Femur (tissue), 1 donor: ENCODE measurements around the gene GOLGA8H.
"Not testable (repeated sequence)": the region's sequence is repeated elsewhere in the genome, so short reads cannot be mapped to it uniquely, and the experiment has no call there.

Source experiments
- DNase-seq: peaks from one replicate; pipeline ENCODE4 v3.0.0-alpha.2; 2017

Gene GOLGA8H, protein sequence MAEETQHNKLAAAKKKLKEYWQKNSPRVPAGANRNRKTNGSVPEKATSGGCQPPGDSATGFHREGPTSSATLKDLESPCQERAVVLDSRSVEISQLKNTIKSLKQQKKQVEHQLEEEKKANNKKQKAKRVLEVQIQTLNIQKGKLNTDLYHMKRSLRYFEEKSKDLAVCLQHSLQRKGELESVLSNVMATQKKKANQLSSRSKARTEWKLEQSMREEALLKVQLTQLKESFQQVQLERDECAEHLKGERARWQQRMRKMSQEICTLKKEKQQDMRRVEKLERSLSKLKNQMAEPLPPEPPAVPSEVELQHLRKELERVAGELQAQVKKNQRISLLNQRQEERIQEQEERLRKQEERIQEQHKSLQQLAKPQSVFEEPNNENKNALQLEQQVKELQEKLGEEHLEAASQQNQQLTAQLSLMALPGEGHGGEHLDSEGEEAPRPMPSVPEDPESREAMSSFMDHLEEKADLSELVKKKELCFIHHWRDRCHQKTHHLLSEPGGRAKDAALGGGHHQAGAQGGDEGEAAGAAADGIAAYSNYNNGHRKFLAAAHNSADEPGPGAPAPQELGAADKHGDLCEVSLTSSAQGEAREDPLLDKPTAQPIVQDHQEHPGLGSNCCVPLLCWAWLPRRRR

DNA sequence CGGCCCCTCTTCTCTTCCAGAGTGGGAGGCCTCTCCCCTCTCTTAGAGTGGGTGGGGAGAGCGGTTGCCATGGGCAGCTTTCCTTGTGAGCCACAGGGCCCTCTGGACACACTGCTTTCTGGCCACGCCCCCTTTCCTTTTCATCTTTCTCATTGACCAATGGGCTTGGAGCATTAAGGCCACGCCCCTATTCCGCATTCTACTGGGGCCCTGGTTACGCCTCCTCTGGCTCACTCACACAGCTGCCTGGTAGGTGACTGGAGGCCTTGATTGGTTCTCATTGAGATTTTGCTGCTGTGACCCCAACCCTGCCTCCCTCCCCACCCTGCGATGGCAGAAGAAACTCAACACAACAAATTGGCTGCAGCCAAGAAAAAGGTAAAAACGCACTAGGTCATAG, at the start of gene GOLGA8H:
TSS of gene GOLGA8H (plus strand) at position 233 of the 400 bp plus-strand sequence. CDS start at position 331, 98 bp downstream.
- DNase-seq = not testable (repeated sequence)

DNA sequence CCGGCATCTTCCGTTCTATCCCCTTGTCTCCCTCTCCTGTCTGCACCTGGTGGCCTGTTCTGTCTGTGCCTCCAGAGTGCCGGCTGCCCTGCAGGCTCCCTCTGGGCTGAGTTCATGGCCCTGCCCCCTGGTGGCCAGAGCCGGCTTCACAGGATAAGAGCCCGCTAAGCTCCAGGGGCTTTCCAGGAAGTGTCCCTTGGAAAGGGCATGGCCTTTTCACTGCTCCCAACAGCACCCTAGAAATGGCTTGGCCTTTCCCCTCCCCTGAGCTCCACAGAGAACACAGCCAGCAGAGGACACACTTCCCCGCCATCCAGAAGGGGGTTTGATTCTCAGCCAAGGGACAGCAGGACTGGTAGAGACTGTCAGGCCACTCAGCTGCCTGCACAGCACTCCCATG, 36.9 kb upstream of the GOLGA8H start:
- DNase-seq = peak; percentile 12

DNA sequence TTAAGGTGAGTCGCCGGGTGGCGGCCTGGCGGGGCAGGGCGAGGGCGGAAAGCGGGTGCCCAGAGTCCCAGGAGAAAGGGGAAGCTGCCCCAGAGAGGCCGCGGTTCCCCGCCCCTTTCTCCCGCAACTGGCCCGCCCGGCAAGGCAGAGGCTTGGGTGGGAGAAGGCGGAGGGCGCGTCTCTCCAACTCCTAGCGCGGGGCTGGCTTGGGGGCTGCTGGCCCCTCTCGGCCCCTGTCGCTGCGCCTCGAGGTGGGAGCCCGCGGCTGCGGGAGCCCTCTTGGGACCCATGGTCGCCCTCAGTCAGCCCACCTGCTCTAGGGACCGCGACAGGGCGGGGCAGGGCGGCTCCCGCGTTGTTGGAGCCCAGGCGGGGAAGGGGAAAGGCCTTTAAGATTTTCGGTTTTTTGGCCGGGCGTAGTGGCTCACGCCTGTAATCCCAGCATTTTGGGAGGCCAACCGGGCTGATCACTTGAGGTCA, 30.8 kb upstream of the GOLGA8H start:
- not testable (repeated sequence) for DNase-seq

DNA sequence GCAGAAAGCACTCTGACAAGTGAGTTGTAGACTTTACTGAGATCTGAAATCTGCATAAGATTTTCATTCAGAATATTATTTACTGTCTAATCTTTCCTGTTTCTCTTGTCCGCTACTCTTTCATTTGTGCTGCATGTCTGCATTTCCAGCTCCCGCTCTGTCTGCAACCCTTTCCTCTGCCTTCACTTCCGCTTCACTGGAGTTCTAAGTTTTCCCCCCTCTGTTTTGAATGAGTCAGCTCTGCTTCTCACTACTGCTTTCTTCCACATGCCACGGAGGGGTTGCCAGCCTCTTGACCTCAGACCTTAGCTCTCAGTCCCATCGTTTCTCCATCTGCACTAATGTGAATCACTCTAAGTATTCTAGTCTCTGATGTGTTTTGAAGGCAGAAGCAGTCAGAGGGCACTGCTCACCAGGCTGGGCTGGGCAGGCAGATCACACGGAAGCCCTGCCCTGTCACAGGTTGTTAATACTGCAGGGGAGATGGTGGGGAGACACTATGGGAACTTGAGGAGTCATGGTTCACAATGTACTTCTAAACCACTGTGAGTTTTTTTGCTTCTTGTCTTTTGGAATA, 24.3 kb upstream of the GOLGA8H start:
- DNase-seq = not testable (repeated sequence)

DNA sequence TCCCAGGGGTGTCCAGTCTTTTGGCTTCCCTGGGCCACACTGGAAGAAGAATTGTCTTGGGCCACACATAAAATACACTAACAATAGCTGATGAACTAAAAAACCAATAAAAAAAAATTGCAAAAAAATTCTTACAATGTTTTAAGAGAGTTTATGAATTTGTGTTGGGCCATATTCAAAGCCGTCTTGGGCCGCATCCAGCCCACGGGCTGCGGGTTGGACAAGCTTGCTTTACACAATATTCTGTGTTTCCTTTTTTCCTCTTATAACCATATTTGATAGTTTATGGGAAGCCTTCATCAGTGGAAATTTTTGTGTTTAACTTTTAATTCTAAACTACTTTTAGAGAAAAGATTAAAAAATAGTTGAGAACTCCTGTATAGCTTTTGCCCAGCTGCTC, 23.1 kb upstream of the GOLGA8H start:
- not testable (repeated sequence) for DNase-seq

DNA sequence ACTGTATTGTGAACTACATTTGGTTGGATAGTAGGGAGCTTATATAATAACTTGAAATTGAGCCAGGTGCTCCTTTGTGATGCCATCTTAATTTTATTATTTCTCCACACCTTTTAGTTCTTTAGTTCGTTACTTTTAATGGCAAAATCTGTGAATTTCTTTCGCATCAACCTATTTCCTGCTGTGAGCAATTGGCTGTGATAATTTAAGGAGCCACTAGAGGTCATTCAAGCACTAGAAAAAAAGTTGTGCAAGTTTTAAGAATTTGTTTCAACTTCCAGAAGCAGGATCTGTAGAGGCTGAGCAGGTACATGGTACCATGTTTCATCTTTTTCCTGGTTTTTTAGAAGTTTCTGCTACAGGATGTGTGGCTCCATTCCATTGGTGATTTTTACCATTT, 4.9 kb upstream of the GOLGA8H start:
- DNase-seq = not testable (repeated sequence)

DNA sequence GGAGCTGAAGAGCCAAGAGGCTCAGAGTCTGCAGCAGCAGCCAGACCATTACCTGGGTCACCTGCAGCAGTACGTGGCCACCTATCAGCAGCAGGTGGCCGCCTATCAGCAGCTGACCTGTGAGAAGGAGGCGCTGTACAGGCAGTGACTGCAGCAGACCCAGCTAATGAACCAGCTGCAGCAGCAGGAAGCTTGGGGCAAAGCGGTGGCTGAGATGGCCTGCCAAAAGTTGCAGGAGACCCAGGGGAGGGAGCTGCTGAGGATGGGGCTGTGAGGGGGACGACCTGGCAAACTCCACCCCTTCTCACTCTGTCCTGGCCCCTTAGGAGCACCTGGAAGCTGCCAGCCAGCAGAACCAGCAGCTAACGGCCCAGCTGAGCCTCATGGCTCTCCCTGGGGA, 8.4 kb downstream of the GOLGA8H start:
- not testable (repeated sequence) for DNase-seq

DNA sequence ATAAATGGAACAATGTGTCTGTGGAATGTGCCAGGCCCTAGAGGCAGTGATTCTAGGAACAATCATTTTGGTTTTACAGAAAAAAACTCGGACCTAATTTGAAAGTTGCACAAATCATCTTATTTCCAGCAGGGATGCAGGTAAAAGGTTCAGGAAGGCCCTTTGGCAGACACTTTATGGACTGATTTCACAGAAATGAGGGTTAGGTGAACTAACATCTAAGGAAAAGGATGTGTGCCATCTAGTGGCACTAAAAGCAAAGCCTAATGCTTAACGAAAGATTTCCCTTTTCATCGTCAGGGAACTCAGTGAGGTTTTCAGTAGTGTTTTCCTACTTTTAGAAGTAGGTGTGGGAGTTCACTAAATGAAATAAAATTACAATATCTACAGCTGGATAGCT, 17.5 kb downstream of the GOLGA8H start:
- DNase-seq = not testable (repeated sequence)

DNA sequence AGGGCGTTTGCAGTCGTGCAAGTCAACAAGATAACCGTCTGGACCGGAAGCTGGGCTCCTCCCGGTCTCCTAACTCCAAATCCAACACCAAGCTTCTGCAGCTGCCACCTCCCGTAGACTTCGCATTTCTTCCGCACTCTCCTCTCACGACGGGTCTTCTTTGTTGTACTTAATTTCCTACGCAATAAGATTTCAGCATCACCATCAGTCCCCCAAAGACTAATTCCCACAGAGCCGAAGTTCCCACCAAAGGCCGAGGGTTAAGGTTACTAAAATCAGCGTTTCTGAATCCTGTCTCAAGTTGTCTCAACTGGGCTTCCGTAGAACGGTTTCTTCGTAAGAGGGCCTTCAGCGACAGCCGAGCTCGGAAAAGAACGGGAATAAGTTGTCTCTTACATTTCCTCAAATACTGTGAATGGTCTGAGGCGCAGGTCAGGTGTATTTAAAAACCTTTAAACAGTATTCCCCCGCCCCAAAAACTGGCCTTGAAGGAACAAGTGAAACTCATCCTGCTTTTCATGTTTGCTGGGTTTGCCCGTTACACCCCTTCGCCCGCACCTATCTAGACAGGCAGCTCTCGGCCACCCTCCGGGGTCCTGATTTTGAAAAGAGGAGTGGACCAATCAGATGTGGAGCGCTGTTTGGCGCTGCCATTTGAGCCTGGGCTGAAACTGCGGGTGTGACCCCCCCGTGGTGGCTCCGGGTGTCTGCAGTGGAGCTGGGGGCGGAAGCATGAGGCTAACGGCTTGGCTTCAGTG, 21.8 kb downstream of the GOLGA8H start, which contains the start of gene ARHGAP11B:
TSS of gene ARHGAP11B (plus strand) at position 693 of the 758 bp plus-strand sequence.
- peak; percentile 95 for DNase-seq

DNA sequence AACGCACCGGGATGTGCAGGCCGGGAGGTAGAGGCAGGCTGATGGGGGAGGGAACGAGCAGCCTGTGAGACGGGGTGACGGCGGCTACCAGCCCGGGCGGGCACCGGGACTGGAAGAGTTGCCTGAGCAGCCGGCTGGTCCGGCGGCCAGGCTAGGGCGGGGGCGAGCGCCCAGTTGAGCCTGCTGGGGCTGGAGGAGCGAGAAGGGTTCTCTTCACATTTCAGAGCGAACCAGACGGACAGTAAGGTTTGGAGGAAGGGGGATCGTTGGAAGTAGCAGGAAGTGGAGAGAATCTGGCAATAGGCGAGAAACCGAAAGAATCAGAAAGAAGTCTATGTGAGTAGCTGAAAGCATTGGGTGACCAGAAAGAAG, 22.4 kb downstream of the GOLGA8H start:
- not testable (repeated sequence) for DNase-seq

DNA sequence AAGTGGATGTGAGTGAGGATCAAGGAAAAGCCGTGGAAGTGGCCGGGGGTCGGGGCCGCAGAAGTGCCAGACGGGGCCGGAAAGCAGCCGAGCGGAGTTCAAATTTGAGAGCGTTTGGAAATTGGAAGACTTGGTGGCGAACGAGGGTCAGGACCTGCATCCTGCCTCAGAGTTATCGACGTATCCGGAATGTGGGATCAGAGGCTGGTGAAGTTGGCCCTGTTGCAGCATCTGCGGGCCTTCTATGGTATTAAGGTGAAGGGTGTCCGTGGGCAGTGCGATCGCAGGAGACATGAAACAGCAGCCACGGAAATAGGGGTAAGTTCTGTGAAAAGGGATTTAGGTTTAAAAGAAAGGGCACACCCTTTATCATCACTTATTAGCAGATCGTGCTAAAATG, 22.8 kb downstream of the GOLGA8H start:
- DNase-seq = not testable (repeated sequence)

DNA sequence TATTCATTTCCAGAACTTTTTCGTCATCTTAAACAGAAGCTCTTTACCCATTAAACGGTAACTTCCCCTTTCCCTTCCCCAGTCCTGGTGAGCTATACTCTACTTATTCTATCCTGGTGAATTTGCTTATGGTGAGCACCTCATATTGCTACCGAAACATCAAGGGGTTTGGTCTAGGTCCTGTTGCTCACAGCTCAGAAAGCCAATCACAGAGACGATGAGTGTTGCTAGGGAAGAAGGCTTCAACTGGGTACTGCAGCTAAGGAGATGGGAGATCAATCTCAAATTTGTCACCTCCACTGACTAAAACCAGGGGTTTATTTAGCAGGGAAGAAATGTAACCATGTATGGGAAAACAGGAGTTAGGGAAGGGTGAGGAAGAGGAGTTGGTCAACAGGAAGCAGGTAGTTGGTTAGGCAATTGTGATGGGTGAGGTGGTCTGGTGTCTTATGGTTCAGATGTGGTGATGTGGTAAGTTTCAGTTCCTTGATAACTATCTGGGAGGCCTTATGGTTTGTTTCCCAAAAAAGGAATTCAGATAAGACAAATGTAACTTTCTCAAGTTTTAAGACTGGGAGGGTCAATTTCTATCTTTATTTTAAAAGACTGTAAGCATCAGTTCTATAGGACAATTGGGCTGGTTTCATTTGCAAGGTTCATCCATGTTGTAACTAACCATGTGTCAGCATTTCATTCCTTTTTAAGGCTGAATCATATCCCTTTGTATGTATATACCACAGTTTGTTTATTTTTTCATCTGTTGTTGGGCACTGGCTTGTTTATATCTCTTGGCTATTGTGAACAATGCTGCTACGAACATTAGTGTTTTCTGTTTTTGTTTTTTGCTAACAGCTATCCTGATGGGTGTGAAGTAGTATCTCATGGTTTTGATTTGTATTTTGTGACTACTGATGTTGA, 46.4 kb downstream of the GOLGA8H start:
- no peak for DNase-seq

DNA sequence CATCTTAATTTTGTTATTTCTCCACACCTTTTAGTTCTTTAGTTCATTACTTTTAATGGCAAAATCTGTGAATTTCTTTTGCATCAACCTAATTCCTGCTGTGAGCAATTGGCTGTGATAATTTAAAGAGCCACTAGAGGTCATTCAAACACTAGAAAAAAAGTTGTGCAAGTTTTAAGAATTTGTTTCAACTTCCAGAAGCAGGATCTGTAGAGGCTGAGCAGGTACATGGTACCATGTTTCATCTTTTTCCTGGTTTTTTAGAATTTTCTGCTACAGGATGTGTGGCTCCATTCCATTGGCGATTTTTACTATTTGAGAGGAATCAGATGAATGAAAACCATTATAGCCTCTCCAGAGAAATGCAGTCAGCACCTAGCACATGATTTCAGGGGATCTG, 57.3 kb downstream of the GOLGA8H start:
- DNase-seq = not testable (repeated sequence)
